Muscle of arm (tissue), 12 donors: ENCODE measurements around the gene PRKN. TPM values are rescaled to one million over a fixed set of nuclear protein-coding genes. Genes with fewer than 3 reads are reported as not detected.
"Not testable (repeated sequence)": the region's sequence is repeated elsewhere in the genome, so short reads cannot be mapped to it uniquely, and the experiment has no call there.

Source experiments
- DNase-seq: peaks from one replicate; pipeline ENCODE4 v3.0.0-alpha.2; 2013
- polyA plus RNA-seq, 12 donors: library from polyadenylated mRNA; unstranded; fragments of 120-200 nt; gene quantifications; one replicate each; pipeline ENCODE4 v1.2.1, GENCODE V29; 2013; ENCODE audit not compliant: insufficient read length in 12 of 12

The PRKN gene
- polyA plus RNA-seq, 12 donors, result 2.6 to 5.4 (median 3.9) TPM; not detected in 2

- peak; percentile 41 for DNase-seq
These were observed 188.9 kb downstream of the PRKN start for GRCh38 chr6:162538643-162539064.

GRCh38 chr6:162533009-162533400 lies 194.6 kb downstream of the PRKN start:
- no peak for DNase-seq

GRCh38 chr6:162532283-162533008 lies 195.1 kb downstream of the PRKN start:
- DNase-seq, result no peak

GRCh38 chr6:162531391-162531790 lies 196.2 kb downstream of the PRKN start:
- DNase-seq, result not testable (repeated sequence)

GRCh38 chr6:162528538-162528937 lies 199.0 kb downstream of the PRKN start:
- DNase-seq, result no peak

GRCh38 chr6:162526960-162527359 lies 200.6 kb downstream of the PRKN start:
- no peak for DNase-seq

GRCh38 chr6:162525181-162525580 lies 202.4 kb downstream of the PRKN start:
- DNase-seq, result peak; percentile 74

GRCh38 chr6:162512744-162513143 lies 214.8 kb downstream of the PRKN start:
- DNase-seq, result no peak

- DNase-seq, result no peak
These were observed 230.2 kb downstream of the PRKN start for GRCh38 chr6:162497389-162497788.

- DNase-seq, result no peak
These were observed 233.6 kb downstream of the PRKN start for GRCh38 chr6:162493917-162494316.

GRCh38 chr6:162491637-162492036 lies 235.9 kb downstream of the PRKN start:
- DNase-seq, result no peak

- no peak for DNase-seq
These were observed 238.2 kb downstream of the PRKN start for GRCh38 chr6:162489101-162489976.

- no peak for DNase-seq
These were observed 239.1 kb downstream of the PRKN start for GRCh38 chr6:162488444-162488843.

GRCh38 chr6:162485464-162485863 lies 242.1 kb downstream of the PRKN start:
- DNase-seq, result no peak

GRCh38 chr6:162481938-162482337 lies 245.6 kb downstream of the PRKN start:
- no peak for DNase-seq

GRCh38 chr6:162481320-162481719 lies 246.2 kb downstream of the PRKN start:
- DNase-seq, result no peak

GRCh38 chr6:162478192-162478671 lies 249.3 kb downstream of the PRKN start:
- DNase-seq, result no peak

GRCh38 chr6:162474722-162475121 lies 252.8 kb downstream of the PRKN start:
- DNase-seq, result no peak

GRCh38 chr6:162471842-162472241 lies 255.7 kb downstream of the PRKN start:
- no peak for DNase-seq

GRCh38 chr6:162468326-162468725 lies 259.2 kb downstream of the PRKN start:
- peak; percentile 19 for DNase-seq

GRCh38 chr6:162467679-162468078 lies 259.9 kb downstream of the PRKN start:
- no peak for DNase-seq

- no peak for DNase-seq
These were observed 264.0 kb downstream of the PRKN start for GRCh38 chr6:162463576-162463975.

GRCh38 chr6:162459985-162460384 lies 267.6 kb downstream of the PRKN start:
- DNase-seq, result no peak
